HEK293 (cell line): ENCODE measurements around the gene CD82.

Experiments used
- CTCF ChIA-PET: fragments of 350-600 bp; formaldehyde crosslinking; extraction: SDS; loops from one replicate; lab custom pipeline; 2021; ENCODE audit warnings: antibody characterized with exemption; lab: Yijun Ruan, JAX
- POLR2A ChIA-PET: fragments of 300-600 bp; formaldehyde crosslinking; extraction: SDS; loops from one replicate; lab custom pipeline; 2020; ENCODE audit warnings: antibody characterized with exemption, inconsistent platforms; lab: Yijun Ruan, JAX
- H3K27ac ChIP-seq: fragments of 200-500 bp; sonication (Bioruptor generic); 2 replicates; pipeline ENCODE4 v1.5.1; 2014; ENCODE audit warnings: low read depth, low read length, control low read depth, inconsistent platforms; ENCODE audit errors: extremely low read depth
- H3K36me3 ChIP-seq, 2 experiments: fragments of 200-500 bp in 1 of 2; sonication (Bioruptor generic) in 1 of 2; 1 replicate in 1 of 2; 2 replicates in 1 of 2; pipeline ENCODE4 v1.5.1; 2014 to 2017; ENCODE audit warnings: inconsistent platforms in 2 of 2, low read length in 2 of 2; ENCODE audit not compliant: control insufficient read depth in 2 of 2, insufficient read depth in 1 of 2
- H3K4me1 ChIP-seq: fragments of 200-500 bp; sonication (Bioruptor generic); 2 replicates; pipeline ENCODE4 v1.5.1; 2014; ENCODE audit warnings: mild to moderate bottlenecking, low read length, inconsistent platforms; ENCODE audit not compliant: control insufficient read depth, insufficient read depth
- H3K4me3 ChIP-seq: 2 replicates; pipeline ENCODE4 v1.5.1; 2011; ENCODE audit warnings: low read depth, mild to moderate bottlenecking, control low read depth, low read length, moderate library complexity
- H3K9me3 ChIP-seq: fragments of 200-500 bp; sonication (Bioruptor generic); 2 replicates; pipeline ENCODE4 v1.5.1; 2014; ENCODE audit warnings: low read depth, low read length, inconsistent platforms; ENCODE audit not compliant: control insufficient read depth, insufficient read depth
- CTCF ChIP-seq: fragments of 450-650 bp; formaldehyde crosslinking; IDR thresholded peaks from 2 replicates; pipeline ENCODE4 v1.5.1; 2016; ENCODE audit warnings: missing biosample characterization, missing genetic modification characterization
- EGR2 ChIP-seq: fragments of 450-650 bp; formaldehyde crosslinking; IDR thresholded peaks from 2 replicates; pipeline ENCODE4 v1.5.1; 2016; ENCODE audit warnings: low read depth, missing biosample characterization, missing genetic modification characterization
- MYNN ChIP-seq: fragments of 450-650 bp; formaldehyde crosslinking; IDR thresholded peaks from 2 replicates; pipeline ENCODE4 v1.5.1; 2016; ENCODE audit warnings: missing biosample characterization, missing genetic modification characterization, borderline replicate concordance
- PRDM1 ChIP-seq: fragments of 450-650 bp; formaldehyde crosslinking; IDR thresholded peaks from 2 replicates; pipeline ENCODE4; 2016; ENCODE audit warnings: missing biosample characterization, missing genetic modification characterization
- PRDM10 ChIP-seq: fragments of 450-650 bp; formaldehyde crosslinking; IDR thresholded peaks from 2 replicates; pipeline ENCODE4 v1.5.1; 2016; ENCODE audit warnings: missing biosample characterization, missing genetic modification characterization
- SCRT2 ChIP-seq: fragments of 450-650 bp; formaldehyde crosslinking; IDR thresholded peaks from 2 replicates; pipeline ENCODE4 v1.5.1; 2016; ENCODE audit warnings: missing biosample characterization, missing genetic modification characterization
- WT1 ChIP-seq: fragments of 450-650 bp; formaldehyde crosslinking; IDR thresholded peaks from 2 replicates; pipeline ENCODE4 v1.5.1; 2016; ENCODE audit warnings: missing biosample characterization, missing genetic modification characterization
- YY2 ChIP-seq: fragments of 450-650 bp; formaldehyde crosslinking; IDR thresholded peaks from 2 replicates; pipeline ENCODE4 v1.5.1; 2016; ENCODE audit warnings: missing biosample characterization, missing genetic modification characterization
- ZBTB10 ChIP-seq: fragments of 450-650 bp; formaldehyde crosslinking; IDR thresholded peaks from 2 replicates; pipeline ENCODE4 v1.5.1; 2016; ENCODE audit warnings: missing biosample characterization, missing genetic modification characterization
- ZBTB20 ChIP-seq: fragments of 450-650 bp; formaldehyde crosslinking; IDR thresholded peaks from 2 replicates; pipeline ENCODE4 v1.5.1; 2016; ENCODE audit warnings: missing biosample characterization, missing genetic modification characterization
- ZFP37 ChIP-seq: fragments of 450-650 bp; formaldehyde crosslinking; IDR thresholded peaks from 2 replicates; pipeline ENCODE4 v1.5.1; 2016; ENCODE audit warnings: missing biosample characterization, missing genetic modification characterization
- ZFP41 ChIP-seq: fragments of 450-650 bp; formaldehyde crosslinking; IDR thresholded peaks from 2 replicates; pipeline ENCODE4 v1.5.1; 2016; ENCODE audit warnings: missing biosample characterization, missing genetic modification characterization, borderline replicate concordance
- ZNF174 ChIP-seq: fragments of 450-650 bp; formaldehyde crosslinking; IDR thresholded peaks from 2 replicates; pipeline ENCODE4 v1.5.0; 2017; ENCODE audit warnings: missing biosample characterization, mild to moderate bottlenecking, missing genetic modification characterization
- ZNF274 ChIP-seq, 2 experiments: fragments of 200-500 bp in 1 of 2; fragments of 450-650 bp in 1 of 2; sonication (Bioruptor generic) in 1 of 2; formaldehyde crosslinking in 1 of 2; IDR thresholded peaks; 2 replicates each; pipeline versions ENCODE4 v1.5.1 to v1.6.1; 2014 to 2016; ENCODE audit warnings: borderline replicate concordance in 1 of 2, inconsistent platforms in 1 of 2, low read length in 1 of 2, missing biosample characterization in 1 of 2, missing genetic modification characterization in 1 of 2
- ZNF324 ChIP-seq: fragments of 450-650 bp; formaldehyde crosslinking; IDR thresholded peaks from 2 replicates; pipeline ENCODE4 v1.5.1; 2016; ENCODE audit warnings: missing biosample characterization, missing genetic modification characterization
- ZNF341 ChIP-seq: fragments of 450-650 bp; formaldehyde crosslinking; IDR thresholded peaks from 2 replicates; pipeline ENCODE4; 2016; ENCODE audit warnings: low read depth, missing biosample characterization, missing genetic modification characterization
- ZNF501 ChIP-seq: fragments of 450-650 bp; formaldehyde crosslinking; IDR thresholded peaks from 2 replicates; pipeline ENCODE4 v1.5.1; 2016; ENCODE audit warnings: missing biosample characterization, missing genetic modification characterization
- ZNF514 ChIP-seq: fragments of 450-650 bp; formaldehyde crosslinking; IDR thresholded peaks from 2 replicates; pipeline ENCODE4 v1.5.1; 2016; ENCODE audit warnings: missing biosample characterization, missing genetic modification characterization
- ZNF654 ChIP-seq: fragments of 450-650 bp; formaldehyde crosslinking; IDR thresholded peaks from 2 replicates; pipeline ENCODE4 v1.5.1; 2016; ENCODE audit warnings: low read depth, missing biosample characterization, missing genetic modification characterization
- ZSCAN16 ChIP-seq: fragments of 450-650 bp; formaldehyde crosslinking; IDR thresholded peaks from 2 replicates; pipeline ENCODE4 v1.5.1; 2016; ENCODE audit warnings: missing biosample characterization, missing genetic modification characterization
- ZSCAN30 ChIP-seq: fragments of 450-650 bp; IDR thresholded peaks from 2 replicates; pipeline ENCODE4 v1.5.1; 2018; ENCODE audit warnings: missing biosample characterization, mild to moderate bottlenecking, missing genetic modification characterization, moderate library complexity

The CD82 gene

GRCh38 chr11:44555031-44555800, 10.2 kb upstream of the CD82 start:
- Histone ChIP-seq H3K27ac (no peak overlapping the region), H3K4me1 (no peaks in the 10 kb centered on the region), H3K36me3 (no peaks in the 10 kb centered on the region), H3K4me3 (no peak overlapping the region), H3K9me3 (no peaks in the 10 kb centered on the region)
- POLR2A ChIA-PET, result interaction anchor here (1.0 kb wide), 1 partner anchor 62 kb away, joined by 5 read pairs; no protein-coding TSS in a partner anchor
- TF ChIP-seq YY2 (tag by site-specific recombination) (no peak), ZNF174 (tag by site-specific recombination) (no peak), ZFP41 (tag by site-specific recombination) (no peak)
- CTCF ChIA-PET, result interaction anchor here (0.6 to 12.6 kb wide), 12 partner anchors 8 to 435 kb away, joined by 3 to 275 read pairs (median 3); no protein-coding TSS in a partner anchor

GRCh38 chr11:44556735-44557409, 8.6 kb upstream of the CD82 start:
- CTCF ChIA-PET, result interaction anchor here (0.5 to 12.6 kb wide), 26 partner anchors 9 to 549 kb away, joined by 3 to 275 read pairs (median 4); partner anchors contain the start of gene CD82
- TF ChIP-seq WT1 (tag by site-specific recombination) (no peak), CTCF (peak; percentile 60), ZNF501 (tag by site-specific recombination) (no peak), PRDM1 (tag by site-specific recombination) (0 out of 2 replicates have a peak, but pooled peaks have one; percentile 19), ZBTB20 (tag by site-specific recombination) (no peak), PRDM10 (tag by site-specific recombination) (peak; percentile 64), ZNF654 (tag by site-specific recombination) (peak; percentile 61), EGR2 (no peak)
- TF ChIP-seq, all 188 proteins: peak for 4
- H3K27ac ChIP-seq, result no peak overlapping the region
- H3K4me3 ChIP-seq, result no peak overlapping the region
- H3K4me1 ChIP-seq, result no peaks in the 10 kb centered on the region
- H3K36me3 ChIP-seq, result no peaks in the 10 kb centered on the region
- no peaks in the 10 kb centered on the region for H3K9me3 ChIP-seq
- POLR2A ChIA-PET, result interaction anchor here (1.0 to 1.7 kb wide), 3 partner anchors 39 to 60 kb away, joined by 3 to 9 read pairs (median 3); no protein-coding TSS in a partner anchor

GRCh38 chr11:44557464-44557863, 8.0 kb upstream of the CD82 start:
- Histone ChIP-seq H3K36me3 (no peaks in the 10 kb centered on the region), H3K9me3 (no peaks in the 10 kb centered on the region), H3K27ac (no peak overlapping the region), H3K4me3 (no peak overlapping the region), H3K4me1 (no peaks in the 10 kb centered on the region)
- ChIA-PET CTCF (interaction anchor here (0.7 to 12.6 kb wide), 22 partner anchors 8 to 548 kb away, joined by 3 to 275 read pairs (median 4); partner anchors contain the start of gene CD82), POLR2A (interaction anchor here (1.0 to 1.7 kb wide), 3 partner anchors 39 to 60 kb away, joined by 3 to 9 read pairs (median 3); no protein-coding TSS in a partner anchor)
- TF ChIP-seq ZNF514 (tag by site-specific recombination), result no peak
- no peak for TF ChIP-seq EGR2
- no peak for TF ChIP-seq MYNN (tag by site-specific recombination)
- TF ChIP-seq ZFP37 (tag by site-specific recombination), result no peak
- TF ChIP-seq ZNF324 (tag by site-specific recombination), result no peak
- no peak for TF ChIP-seq ZBTB10 (tag by site-specific recombination)
- TF ChIP-seq ZNF341 (tag by site-specific recombination), result no peak
- TF ChIP-seq SCRT2 (tag by site-specific recombination), result no peak
- no peak for TF ChIP-seq ZSCAN30 (tag by site-specific recombination)
- TF ChIP-seq ZNF274 (IDR thresholded peaks at IDR 0.05; ENCODE audit: low read length), result no peak
- no peak for TF ChIP-seq ZNF274 (tag by site-specific recombination; IDR thresholded peaks at IDR 0.05; ENCODE audit: borderline replicate concordance)
- no peak for TF ChIP-seq ZSCAN16 (tag by site-specific recombination)
